AG04450 (cell line): ENCODE data around the gene SORCS3. TPM values are rescaled to one million over a fixed set of nuclear protein-coding genes. Genes with fewer than 3 reads are reported as not detected.

Experiments
- CTCF ChIA-PET: fragments of 300-600, 350-600 bp; formaldehyde crosslinking; extraction: SDS; loops from one replicate; lab custom pipeline; 2022; ENCODE audit warnings: antibody characterized with exemption, inconsistent platforms; lab: Charles Lee
- POLR2A ChIA-PET: fragments of 350-600 bp; formaldehyde crosslinking; extraction: SDS; loops from one replicate; lab custom pipeline; 2021; ENCODE audit warnings: antibody characterized with exemption, inconsistent platforms; lab: Yijun Ruan, JAX
- DNase-seq: peaks from one replicate; pipeline ENCODE4 v3.0.0-alpha.2; 2011; ENCODE audit warnings: low read depth, low spot score
- H3K27ac ChIP-seq: one replicate; pipeline ENCODE4 v1.5.1; 2012; ENCODE audit warnings: low read depth, low read length, control low read depth
- H3K27me3 ChIP-seq: one replicate; pipeline ENCODE4 v1.6.0; 2012; ENCODE audit warnings: low read length; ENCODE audit not compliant: control insufficient read depth, insufficient read depth
- H3K4me3 ChIP-seq: 2 replicates; pipeline ENCODE4 v1.5.1; 2011; ENCODE audit warnings: mild to moderate bottlenecking, low read depth, low read length, control low read depth
- H3K9me3 ChIP-seq: 2 replicates; pipeline ENCODE4 v1.5.1; 2012; ENCODE audit warnings: low read length; ENCODE audit not compliant: control insufficient read depth, insufficient read depth
- CTCF ChIP-seq: IDR thresholded peaks from 2 replicates; pipeline ENCODE4 v1.5.1; 2011; ENCODE audit warnings: low read depth, low read length, control low read depth, inconsistent platforms
- polyA plus RNA-seq: library from polyadenylated mRNA; depleted of rRNA; stranded (reverse); fragments of >200 nt; gene quantifications from 2 replicates; pipeline ENCODE4 v1.2.3, GENCODE V29; 2011

SORCS3 gene
- polyA plus RNA-seq, 1 experiment, result not detected

- Histone ChIP-seq H3K9me3 (peaks cover 3% of the 10 kb centered on the region), H3K27me3 (no peaks in the 10 kb centered on the region), H3K4me3 (no peak overlapping the region), H3K27ac (no peak overlapping the region)
- CTCF ChIA-PET, result interaction anchor here (0.6 kb wide), 1 partner anchor 23 kb away, joined by 3 read pairs; no protein-coding TSS in a partner anchor
- DNase-seq, result no peak
- TF ChIP-seq CTCF, result no peak
- POLR2A ChIA-PET, result no interaction called here
Measured at GRCh38 chr10:104731192-104731591, 90.1 kb downstream of the SORCS3 start.

- H3K27me3 ChIP-seq, result no peaks in the 10 kb centered on the region
- H3K9me3 ChIP-seq, result peaks cover 3% of the 10 kb centered on the region; the same call in 1 of the 2 replicates
- H3K27ac ChIP-seq, result no peak overlapping the region
- no peak for DNase-seq
- TF ChIP-seq CTCF, result no peak
- ChIA-PET POLR2A (no interaction called here), CTCF (no interaction called here)
- no peak overlapping the region for H3K4me3 ChIP-seq
Measured at GRCh38 chr10:104732222-104732621, 91.1 kb downstream of the SORCS3 start.

GRCh38 chr10:104734433-104734832 is 93.3 kb downstream of the SORCS3 start:
- no peak for TF ChIP-seq CTCF
- Histone ChIP-seq H3K4me3 (no peak overlapping the region), H3K27me3 (no peaks in the 10 kb centered on the region), H3K27ac (no peak overlapping the region), H3K9me3 (peaks cover 3% of the 10 kb centered on the region)
- ChIA-PET CTCF (no interaction called here), POLR2A (no interaction called here)
- no peak for DNase-seq

- no peak overlapping the region for H3K4me3 ChIP-seq
- no peak for DNase-seq
- peaks cover 3% of the 10 kb centered on the region for H3K9me3 ChIP-seq
- POLR2A ChIA-PET, result no interaction called here
- TF ChIP-seq CTCF, result no peak
- H3K27me3 ChIP-seq, result no peaks in the 10 kb centered on the region
- H3K27ac ChIP-seq, result no peak overlapping the region
- CTCF ChIA-PET, result no interaction called here
Measured at GRCh38 chr10:104735036-104735756, 94.1 kb downstream of the SORCS3 start.

- CTCF ChIA-PET, result no interaction called here
- no peak for TF ChIP-seq CTCF
Measured at GRCh38 chr10:104735757-104736391, 94.8 kb downstream of the SORCS3 start.

More at GRCh38 chr10:104735757-104736391, 94.8 kb downstream of the SORCS3 start:
- H3K9me3 ChIP-seq, result peaks cover 3% of the 10 kb centered on the region
- H3K4me3 ChIP-seq, result no peak overlapping the region
- no peak overlapping the region for H3K27ac ChIP-seq
- DNase-seq, result no peak
- POLR2A ChIA-PET, result no interaction called here
- H3K27me3 ChIP-seq, result no peaks in the 10 kb centered on the region
